Stimulated activated CD4-positive, alpha-beta T cell treated with anti-CD3 and anti-CD28 coated beads, TNF-alpha, amount 100 ng/mL, for 1 hour (primary cell): Measurements from ENCODE around the gene GPC1.

Experiments
- DNase-seq, 3 donors: peaks; one replicate each; pipeline ENCODE4 v3.0.0-alpha.2; 2020; ENCODE audit warnings: low read depth in 3 of 3, low spot score in 1 of 3

GPC1 gene

DNA sequence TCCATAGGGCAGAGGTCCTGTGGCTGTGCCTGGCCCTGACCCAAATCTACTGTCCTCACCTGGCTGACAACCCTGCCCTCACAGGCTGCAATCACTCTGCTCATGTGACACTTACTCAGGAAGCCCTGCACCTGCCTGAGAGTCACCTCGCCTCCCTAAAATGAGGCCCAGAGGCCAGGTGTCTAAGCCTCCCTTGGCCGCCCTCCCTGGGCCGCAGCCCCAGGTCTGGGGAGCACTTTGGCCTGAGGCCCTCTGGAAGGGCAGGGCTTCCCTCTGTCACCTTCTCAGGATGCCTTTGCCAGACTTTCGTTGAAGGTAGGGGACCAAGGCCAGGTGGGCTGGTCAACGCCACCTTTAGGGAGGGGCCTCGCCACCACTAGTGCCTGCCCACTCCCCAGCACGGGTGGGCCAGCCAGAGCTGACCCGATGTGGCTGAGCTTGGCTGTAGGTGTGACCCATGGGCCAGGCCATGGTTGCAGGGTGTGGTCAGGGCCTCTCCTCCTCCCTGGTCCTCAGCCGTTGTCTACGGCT is 6.1 kb upstream of the GPC1 start:
- no peak for DNase-seq

GRCh38 chr2:240429872-240430491 is 5.5 kb upstream of the GPC1 start:
- no peak for DNase-seq

- DNase-seq = no peak
Measured at GRCh38 chr2:240430595-240430994, 4.9 kb upstream of the GPC1 start.

DNA sequence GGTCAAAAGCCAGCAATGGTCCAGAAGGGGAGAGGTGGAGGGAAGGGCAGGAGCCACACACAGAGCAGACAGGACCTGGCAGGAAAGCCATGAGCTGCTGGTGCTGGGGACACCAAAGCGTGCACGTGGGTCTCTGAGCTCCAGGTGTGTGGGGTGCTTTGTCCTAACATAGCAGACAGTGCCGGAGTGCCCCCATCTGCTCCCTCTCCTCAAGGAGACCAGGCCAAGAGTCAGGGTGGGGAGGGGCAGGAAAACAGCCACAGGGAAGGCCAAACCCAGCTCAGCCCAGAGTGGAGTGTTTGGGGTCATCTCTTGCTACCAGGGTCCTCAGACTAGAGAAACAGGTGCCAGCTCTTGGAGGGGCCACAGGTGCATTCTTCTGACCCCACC is 4.2 kb upstream of the GPC1 start:
- no peak for DNase-seq

DNA sequence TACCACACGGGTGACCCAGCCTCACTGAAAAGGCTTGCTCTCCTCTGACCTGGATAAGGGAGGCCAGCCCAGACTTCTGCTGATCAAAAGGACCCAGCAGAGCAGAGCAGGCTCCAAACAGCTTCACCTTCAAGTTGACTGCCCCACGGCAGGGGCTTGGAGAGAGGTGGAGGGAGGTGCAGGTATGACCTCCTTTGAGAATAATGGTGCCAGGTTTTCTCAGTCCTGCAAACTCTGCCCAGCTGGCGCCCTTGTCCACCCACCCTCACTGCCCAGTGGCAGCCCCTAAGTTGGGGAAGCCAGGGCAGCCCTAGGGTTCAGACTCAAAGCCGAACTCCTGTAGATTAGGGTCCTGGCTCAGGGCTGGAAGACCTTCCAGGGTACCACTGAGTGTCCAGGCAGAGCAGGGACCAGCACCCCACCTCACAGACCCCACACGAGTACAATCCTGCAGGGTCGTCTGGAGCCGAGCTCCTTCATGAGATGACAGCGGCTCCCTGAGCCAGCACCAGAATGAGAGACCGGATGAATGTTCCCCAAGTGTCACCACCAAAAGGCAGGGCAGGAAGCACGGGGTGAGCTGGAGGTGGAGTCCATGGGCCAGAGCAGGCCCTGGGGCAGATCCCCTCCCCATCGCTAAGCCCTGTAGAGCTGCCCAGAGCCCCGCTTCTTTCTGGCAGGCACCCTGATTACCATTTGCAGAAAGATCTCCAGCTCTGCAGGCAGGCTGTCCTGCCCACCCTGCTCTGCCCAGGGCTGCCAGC is 3.6 kb upstream of the GPC1 start:
- DNase-seq = no peak

GRCh38 chr2:240432430-240432819 is 3.0 kb upstream of the GPC1 start:
- DNase-seq = no peak

DNA sequence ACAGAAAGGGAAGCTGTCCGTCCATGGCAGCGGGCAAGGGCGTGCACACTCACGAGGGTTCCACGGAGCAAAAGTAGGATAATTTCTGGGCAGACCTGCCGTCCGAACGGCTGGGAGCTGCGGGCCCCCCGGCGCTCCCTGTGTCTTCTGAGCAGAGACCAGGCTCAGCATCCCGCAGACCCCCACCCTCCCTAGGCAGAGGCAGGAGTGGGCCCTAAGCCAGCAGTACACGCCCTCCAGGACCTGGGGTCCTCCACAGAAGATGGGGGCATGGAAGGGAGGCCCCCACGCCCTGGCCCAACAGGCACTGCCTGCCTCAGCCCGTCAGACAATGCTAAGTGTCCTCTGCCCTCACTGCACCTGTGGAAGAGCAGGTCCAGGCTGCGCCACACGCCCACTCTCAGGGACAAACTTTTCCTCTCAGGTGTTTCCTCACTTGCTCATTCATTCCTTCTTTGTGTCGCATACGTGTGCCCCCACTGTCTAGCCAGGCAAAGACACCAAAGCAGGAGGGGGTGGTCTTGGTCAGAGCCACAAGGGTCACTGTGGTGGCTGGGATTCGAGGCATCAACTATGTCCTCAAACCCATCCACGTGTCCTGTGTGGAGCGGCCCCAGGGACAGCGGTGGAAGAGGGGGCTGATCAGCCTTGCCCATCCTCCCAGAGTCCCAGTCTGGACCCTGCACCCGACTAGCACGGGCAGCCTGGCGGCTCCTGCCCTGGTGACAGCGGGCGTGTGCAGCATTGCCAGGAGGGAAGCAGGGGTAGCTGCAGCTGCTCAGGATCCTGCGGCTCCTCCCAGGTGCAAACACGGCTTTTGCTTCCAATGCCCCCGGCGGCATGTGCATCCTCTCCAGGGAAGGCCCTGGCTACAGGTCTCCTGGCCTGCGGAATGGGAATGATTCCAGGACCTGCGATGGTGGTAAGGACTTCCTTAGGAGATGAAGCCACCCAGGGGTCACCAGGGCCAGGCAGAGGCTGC is 2.4 kb upstream of the GPC1 start:
- DNase-seq = no peak

GRCh38 chr2:240433973-240434727 is 1.3 kb upstream of the GPC1 start:
- no peak for DNase-seq

- DNase-seq = peak; percentile 70 to 76 (median 75)
Measured at GRCh38 chr2:240434728-240435456, 571 bp upstream of the GPC1 start.

DNA sequence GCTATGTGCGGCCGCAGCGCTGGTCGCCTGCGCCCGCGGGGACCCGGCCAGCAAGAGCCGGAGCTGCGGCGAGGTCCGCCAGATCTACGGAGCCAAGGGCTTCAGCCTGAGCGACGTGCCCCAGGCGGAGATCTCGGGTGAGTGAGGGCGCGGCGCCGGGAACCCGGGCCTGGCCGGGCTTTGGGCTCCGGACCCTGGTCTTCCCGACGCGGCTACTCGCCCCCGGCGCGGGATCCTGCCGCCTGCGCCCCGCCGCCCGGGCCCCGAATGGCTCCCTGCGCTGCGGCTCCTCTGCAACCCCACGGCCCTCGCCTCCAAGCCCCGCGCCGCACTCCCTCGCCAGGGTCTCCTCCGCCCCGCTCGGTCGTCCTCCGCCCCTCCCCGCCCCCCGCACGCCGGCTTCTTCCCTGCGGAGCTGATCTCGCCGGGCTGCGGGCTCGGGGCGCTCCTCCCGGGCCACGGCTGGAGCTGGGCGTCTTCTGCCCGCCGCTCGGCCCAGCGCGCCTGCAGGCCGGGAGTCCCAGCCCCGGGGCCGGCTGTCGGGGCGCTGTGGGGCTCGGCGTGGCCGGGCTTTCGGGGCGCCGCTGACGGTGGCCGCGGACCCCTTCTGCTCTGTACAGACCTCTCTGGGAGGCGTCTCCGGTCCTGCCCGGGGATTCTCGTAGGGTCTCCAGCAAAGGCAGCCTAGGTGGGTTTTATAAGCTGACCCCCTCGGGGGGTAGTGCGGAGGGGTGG is 652 bp downstream of the GPC1 start:
- no peak for DNase-seq

- DNase-seq = no peak
Measured at GRCh38 chr2:240436683-240437550, 1.5 kb downstream of the GPC1 start.

GRCh38 chr2:240437551-240437860 is 2.0 kb downstream of the GPC1 start:
- DNase-seq = no peak

GRCh38 chr2:240437861-240438809 is 2.7 kb downstream of the GPC1 start:
- peak; percentile 34 to 56 (median 38) for DNase-seq

- no peak for DNase-seq
Measured at GRCh38 chr2:240438810-240439697, 3.6 kb downstream of the GPC1 start.

DNA sequence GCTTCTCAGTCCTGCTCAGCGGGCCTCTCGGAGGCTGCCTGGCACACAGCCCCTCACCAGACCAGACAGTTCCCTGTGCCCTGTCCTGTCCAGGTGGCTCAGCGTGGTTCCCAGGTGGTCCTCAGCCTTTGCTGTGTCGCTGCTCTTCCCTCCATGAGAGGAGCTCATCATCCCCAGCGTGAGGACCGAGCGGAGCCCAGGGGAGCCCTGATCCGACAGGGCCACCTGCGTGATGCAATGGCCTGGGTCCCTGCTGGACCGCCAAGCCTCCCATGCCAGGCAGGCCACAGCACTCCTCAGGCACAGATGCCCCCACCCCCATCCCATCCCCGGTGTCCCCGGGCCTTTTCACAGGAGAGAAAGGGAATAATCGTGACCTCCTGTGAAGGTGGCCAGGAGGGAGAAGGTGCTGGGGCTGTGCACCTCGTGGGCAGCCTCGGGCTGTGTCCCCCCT is 4.3 kb downstream of the GPC1 start:
- no peak for DNase-seq

- no peak for DNase-seq
Measured at GRCh38 chr2:240440251-240440650, 4.8 kb downstream of the GPC1 start.
